Epidermal melanocyte (primary cell): ENCODE data around the gene TPX2.

Experiments
- DNase-seq: peaks from one replicate; pipeline ENCODE4 v3.0.0; 2011; ENCODE audit warnings: low spot score; ENCODE audit not compliant: insufficient read length

Gene TPX2

GRCh38 chr20:31848088-31848999 is 109.3 kb downstream of the TPX2 start:
- no peak for DNase-seq

- no peak for DNase-seq
Observed at GRCh38 chr20:31849306-31849930, 110.3 kb downstream of the TPX2 start.
